Measurements from ENCODE around the gene ARHGEF11. TPM values are rescaled to one million over a fixed set of nuclear protein-coding genes. Genes with fewer than 3 reads are reported as not detected.
"Not testable (repeated sequence)": the region's sequence is repeated elsewhere in the genome, so short reads cannot be mapped to it uniquely, and the experiment has no call there.

ARHGEF11 gene
- total RNA-seq, 2 donors from 2014 or later: 35.2 to 43.3 TPM

- TF ChIP-seq CTCF (IDR thresholded peaks at IDR 0.05): no peak
- peaks cover 26% of the 10 kb centered on the region for H3K27me3 ChIP-seq
- no peak overlapping the region for H3K27ac ChIP-seq
- H3K4me1 ChIP-seq: no peaks in the 10 kb centered on the region
- no peak overlapping the region for H3K4me3 ChIP-seq
- H3K36me3 ChIP-seq: no peaks in the 10 kb centered on the region
- DNase-seq: no peak
- H3K9me3 ChIP-seq: no peaks in the 10 kb centered on the region
- intact Hi-C loops (cut with DNase I): loop anchor here (5.0 to 10.0 kb wide), 2 partner anchors 37 to 135 kb away; partner anchors contain the start of gene PEAR1
- H3K9ac ChIP-seq (ENCODE audit: low read depth in 2 of 2, low read length in 2 of 2): no peak overlapping the region
Measured at GRCh38 chr1:156929596-156930238, 115.8 kb downstream of the ARHGEF11 start.

GRCh38 chr1:156928043-156928602, 117.4 kb downstream of the ARHGEF11 start:
- intact Hi-C loops (cut with DNase I): loop anchor here (5.0 to 10.0 kb wide), 2 partner anchors 36 to 133 kb away; partner anchors contain the start of gene PEAR1
- H3K9me3 ChIP-seq: no peaks in the 10 kb centered on the region
- no peak for DNase-seq
- peaks cover 42% of the 10 kb centered on the region for H3K27me3 ChIP-seq
- H3K9ac ChIP-seq (ENCODE audit: low read depth in 2 of 2, low read length in 2 of 2): no peak overlapping the region
- peak; percentile 24 for TF ChIP-seq CTCF (IDR thresholded peaks at IDR 0.05)
- no peak overlapping the region for H3K27ac ChIP-seq
- H3K4me1 ChIP-seq: no peaks in the 10 kb centered on the region
- H3K36me3 ChIP-seq: no peaks in the 10 kb centered on the region
- H3K4me3 ChIP-seq: no peak overlapping the region

- Histone ChIP-seq H3K27ac (no peak overlapping the region), H3K4me1 (no peaks in the 10 kb centered on the region), H3K9ac (ENCODE audit: low read depth in 2 of 2, low read length in 2 of 2) (no peak overlapping the region), H3K9me3 (no peaks in the 10 kb centered on the region), H3K36me3 (no peaks in the 10 kb centered on the region), H3K27me3 (peaks cover 49% of the 10 kb centered on the region), H3K4me3 (peak overlapping the region; percentile 18)
- intact Hi-C loops (cut with DNase I): loop anchor here (5.0 to 10.0 kb wide), 2 partner anchors 35 to 133 kb away; partner anchors contain the start of gene PEAR1
- peak; percentile 76 for DNase-seq
- TF ChIP-seq CTCF (IDR thresholded peaks at IDR 0.05): peak; percentile 57
Measured at GRCh38 chr1:156927215-156928042, 118.1 kb downstream of the ARHGEF11 start.

- not testable (repeated sequence) for H3K36me3 ChIP-seq; H3K27ac ChIP-seq; H3K9me3 ChIP-seq; DNase-seq; H3K9ac ChIP-seq (ENCODE audit: low read depth in 2 of 2, low read length in 2 of 2); H3K4me3 ChIP-seq; H3K4me1 ChIP-seq
- H3K27me3 ChIP-seq: peaks cover 56% of the 10 kb centered on the region
- intact Hi-C loops (cut with DNase I): loop anchor here (5.0 to 10.0 kb wide), 2 partner anchors 34 to 132 kb away; partner anchors contain the start of gene PEAR1
Measured at GRCh38 chr1:156926695-156927094, 118.8 kb downstream of the ARHGEF11 start.

- no peaks in the 10 kb centered on the region for H3K4me1 ChIP-seq
- no peak overlapping the region for H3K4me3 ChIP-seq
- H3K36me3 ChIP-seq: no peaks in the 10 kb centered on the region
- no peaks in the 10 kb centered on the region for H3K9me3 ChIP-seq
- peak; percentile 72 for DNase-seq
- peaks cover 58% of the 10 kb centered on the region for H3K27me3 ChIP-seq
- no peak for TF ChIP-seq CTCF (IDR thresholded peaks at IDR 0.05)
- intact Hi-C loops (cut with DNase I): loop anchor here (5.0 to 10.0 kb wide), 2 partner anchors 34 to 131 kb away; partner anchors contain the start of gene PEAR1
- H3K27ac ChIP-seq: no peak overlapping the region
- H3K9ac ChIP-seq (ENCODE audit: low read depth in 2 of 2, low read length in 2 of 2): no peak overlapping the region
Measured at GRCh38 chr1:156926175-156926574, 119.4 kb downstream of the ARHGEF11 start.

All from colonic mucosa (tissue), 4 donors.